NB4 (cell line): Measurements from ENCODE around the gene CCDC51.
"Not testable (repeated sequence)": the region's sequence is repeated elsewhere in the genome, so short reads cannot be mapped to it uniquely, and the experiment has no call there.

Source experiments
- DNase-seq: peaks from one replicate; pipeline ENCODE4 v3.0.0; 2010; ENCODE audit warnings: low read depth
- H3K4me3 ChIP-seq: one replicate; pipeline ENCODE4 v1.5.1; 2011; ENCODE audit warnings: mild to moderate bottlenecking, low read depth, low read length, moderate library complexity
- CTCF ChIP-seq: IDR thresholded peaks from one replicate; pipeline ENCODE4 v1.5.1; 2012; ENCODE audit warnings: low read depth, low read length
- MAX ChIP-seq: IDR thresholded peaks from 2 replicates; pipeline ENCODE4 v1.6.1; 2011; ENCODE audit warnings: low read depth, low read length
- MYC ChIP-seq: IDR thresholded peaks from 2 replicates; pipeline ENCODE4 v1.6.1; 2011; ENCODE audit warnings: low read depth, low read length
- POLR2A ChIP-seq: IDR thresholded peaks from 2 replicates; pipeline ENCODE4 v1.6.1; 2011; ENCODE audit warnings: mild to moderate bottlenecking; ENCODE audit not compliant: insufficient read length; ENCODE audit errors: extremely low read depth

CCDC51 gene

GRCh38 chr3:48466386-48467109 is 26.6 kb upstream of the CCDC51 start:
- no peak for TF ChIP-seq CTCF
- no peak for TF ChIP-seq POLR2A
- no peak for TF ChIP-seq MYC
- TF ChIP-seq MAX = no peak
- peak; percentile 48 for DNase-seq
- peak overlapping the region; percentile 69 for H3K4me3 ChIP-seq

- peak overlapping the region; percentile 69 for H3K4me3 ChIP-seq
- DNase-seq = peak; percentile 90
- TF ChIP-seq POLR2A (no peak), MAX (peak; percentile 34; the same call in 1 of the 2 replicates), CTCF (peak; percentile 33), MYC (no peak)
Observed at GRCh38 chr3:48465531-48466378, 25.8 kb upstream of the CCDC51 start.

GRCh38 chr3:48465237-48465530 is 25.3 kb upstream of the CCDC51 start:
- TF ChIP-seq CTCF = no peak
- no peak for TF ChIP-seq MYC
- no peak for TF ChIP-seq MAX
- DNase-seq = no peak
- H3K4me3 ChIP-seq = no peak overlapping the region

- no peak for DNase-seq
- TF ChIP-seq POLR2A (no peak), MYC (no peak), MAX (no peak), CTCF (no peak)
- H3K4me3 ChIP-seq = no peak overlapping the region
Observed at GRCh38 chr3:48464713-48465221, 24.8 kb upstream of the CCDC51 start.

GRCh38 chr3:48463703-48464102 is 23.8 kb upstream of the CCDC51 start:
- TF ChIP-seq POLR2A = no peak
- TF ChIP-seq MYC = no peak
- no peak for TF ChIP-seq CTCF
- TF ChIP-seq MAX = no peak
- no peak overlapping the region for H3K4me3 ChIP-seq
- no peak for DNase-seq

GRCh38 chr3:48461767-48462166 is 21.8 kb upstream of the CCDC51 start:
- not testable (repeated sequence) for DNase-seq, H3K4me3 ChIP-seq
